Endothelial cell (in vitro differentiated cells): ENCODE results near the gene PIK3CA. TPM values are rescaled to one million over a fixed set of nuclear protein-coding genes. Genes with fewer than 3 reads are reported as not detected.
"Not testable (repeated sequence)": the region's sequence is repeated elsewhere in the genome, so short reads cannot be mapped to it uniquely, and the experiment has no call there.

Source experiments
- DNase-seq: peaks from one replicate; pipeline ENCODE4 v3.0.0; 2021; ENCODE audit warnings: low spot score
- H3K27ac Mint-ChIP-seq: one replicate; pipeline ENCODE4 v1.8.0; 2021; ENCODE audit warnings: mixed read lengths, inconsistent platforms; ENCODE audit not compliant: unreplicated experiment
- H3K27me3 Mint-ChIP-seq: one replicate; pipeline ENCODE4 v1.8.0; 2021; ENCODE audit warnings: mild to moderate bottlenecking, moderate library complexity, mixed read lengths, inconsistent platforms; ENCODE audit not compliant: unreplicated experiment
- H3K36me3 Mint-ChIP-seq: one replicate; pipeline ENCODE4 v1.8.0; 2021; ENCODE audit warnings: mild to moderate bottlenecking, low read depth, mixed read lengths, inconsistent platforms; ENCODE audit not compliant: unreplicated experiment
- H3K4me1 Mint-ChIP-seq: one replicate; pipeline ENCODE4 v1.8.0; 2021; ENCODE audit warnings: mild to moderate bottlenecking, mixed read lengths, inconsistent platforms; ENCODE audit not compliant: unreplicated experiment
- H3K4me3 Mint-ChIP-seq: one replicate; pipeline ENCODE4 v1.8.0; 2021; ENCODE audit warnings: mild to moderate bottlenecking, mixed read lengths, inconsistent platforms; ENCODE audit not compliant: unreplicated experiment
- H3K9me3 Mint-ChIP-seq: one replicate; pipeline ENCODE4 v1.8.0; 2021; ENCODE audit warnings: mixed read lengths, inconsistent platforms; ENCODE audit not compliant: unreplicated experiment
- total RNA-seq: library from RNA; stranded (reverse); fragmentation: NEBNext Ultra II Directional; extraction: Animal tissue kit (Norgen Biotek cat#: 25700); gene quantifications from one replicate; pipeline ENCODE4 v1.2.1, GENCODE V29; 2021; ENCODE audit not compliant: unreplicated experiment
- TF ChIP-seq, protein P1 (sequence below): fragments of 200-600 bp; sonication (generic); IDR thresholded peaks from one replicate; pipeline ENCODE4 v1.5.0; 2021; ENCODE audit warnings: antibody characterized with exemption; ENCODE audit not compliant: unreplicated experiment

The PIK3CA gene
- total RNA-seq, 1 donor from 2014 or later: 26.7 TPM

GRCh38 chr3:179108086-179108485 is 40.1 kb upstream of the PIK3CA start:
- no peak overlapping the region for H3K27ac Mint-ChIP-seq

DNA sequence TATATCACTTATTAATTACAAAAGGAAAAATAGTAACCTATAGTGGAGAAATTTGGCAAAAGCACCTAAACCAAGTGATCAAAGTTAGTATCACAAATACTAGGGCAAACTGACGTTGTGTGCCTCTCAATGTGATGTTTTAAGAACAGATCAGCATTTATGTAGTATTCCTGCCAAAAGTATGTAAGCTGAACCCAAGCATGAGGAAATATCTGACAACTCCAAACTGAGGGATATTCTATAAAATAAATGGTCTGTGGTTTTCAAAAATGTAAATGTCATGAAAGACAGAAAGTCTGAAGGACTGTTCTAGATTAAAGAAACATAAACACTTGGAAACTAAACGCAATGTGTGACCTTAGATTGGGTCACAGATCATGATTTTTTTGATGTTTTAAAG is 34.3 kb upstream of the PIK3CA start:
- no peak for DNase-seq
- no peak overlapping the region for H3K4me3 Mint-ChIP-seq
- H3K9me3 Mint-ChIP-seq: peaks cover 1% of the 10 kb centered on the region
- H3K36me3 Mint-ChIP-seq: peaks cover 1% of the 10 kb centered on the region
- H3K27ac Mint-ChIP-seq: no peak overlapping the region
- no peaks in the 10 kb centered on the region for H3K27me3 Mint-ChIP-seq
- H3K4me1 Mint-ChIP-seq: no peaks in the 10 kb centered on the region
- TF ChIP-seq, protein P1, sequence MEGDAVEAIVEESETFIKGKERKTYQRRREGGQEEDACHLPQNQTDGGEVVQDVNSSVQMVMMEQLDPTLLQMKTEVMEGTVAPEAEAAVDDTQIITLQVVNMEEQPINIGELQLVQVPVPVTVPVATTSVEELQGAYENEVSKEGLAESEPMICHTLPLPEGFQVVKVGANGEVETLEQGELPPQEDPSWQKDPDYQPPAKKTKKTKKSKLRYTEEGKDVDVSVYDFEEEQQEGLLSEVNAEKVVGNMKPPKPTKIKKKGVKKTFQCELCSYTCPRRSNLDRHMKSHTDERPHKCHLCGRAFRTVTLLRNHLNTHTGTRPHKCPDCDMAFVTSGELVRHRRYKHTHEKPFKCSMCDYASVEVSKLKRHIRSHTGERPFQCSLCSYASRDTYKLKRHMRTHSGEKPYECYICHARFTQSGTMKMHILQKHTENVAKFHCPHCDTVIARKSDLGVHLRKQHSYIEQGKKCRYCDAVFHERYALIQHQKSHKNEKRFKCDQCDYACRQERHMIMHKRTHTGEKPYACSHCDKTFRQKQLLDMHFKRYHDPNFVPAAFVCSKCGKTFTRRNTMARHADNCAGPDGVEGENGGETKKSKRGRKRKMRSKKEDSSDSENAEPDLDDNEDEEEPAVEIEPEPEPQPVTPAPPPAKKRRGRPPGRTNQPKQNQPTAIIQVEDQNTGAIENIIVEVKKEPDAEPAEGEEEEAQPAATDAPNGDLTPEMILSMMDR: no peak

More at GRCh38 chr3:179108086-179108485, 40.1 kb upstream of the PIK3CA start:
- H3K4me1 Mint-ChIP-seq: no peaks in the 10 kb centered on the region
- no peaks in the 10 kb centered on the region for H3K36me3 Mint-ChIP-seq
- H3K27me3 Mint-ChIP-seq: no peaks in the 10 kb centered on the region
- DNase-seq: no peak
- TF ChIP-seq, protein P1: no peak
- no peaks in the 10 kb centered on the region for H3K9me3 Mint-ChIP-seq
- no peak overlapping the region for H3K4me3 Mint-ChIP-seq

DNA sequence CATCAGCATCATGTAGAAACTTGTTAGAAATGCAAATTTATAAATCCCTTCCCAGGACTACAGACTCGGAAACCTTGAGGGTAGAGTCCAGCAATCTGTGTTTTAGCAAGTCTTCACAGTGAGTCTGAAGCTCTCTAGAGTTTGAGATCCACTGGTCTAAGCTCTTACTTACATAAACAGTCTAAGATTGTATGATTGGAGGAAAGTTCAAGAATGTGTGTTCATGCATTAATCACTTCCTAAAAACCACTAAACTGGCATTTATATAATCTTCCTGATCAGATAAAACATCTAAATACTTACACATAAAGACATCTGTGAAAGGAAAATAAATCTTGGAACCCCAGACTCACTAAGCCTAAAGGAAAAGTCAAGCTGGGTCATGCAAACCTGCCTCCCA is 32.7 kb upstream of the PIK3CA start:
- not testable (repeated sequence) for H3K27me3 Mint-ChIP-seq, H3K9me3 Mint-ChIP-seq, H3K27ac Mint-ChIP-seq, DNase-seq, H3K4me1 Mint-ChIP-seq, H3K4me3 Mint-ChIP-seq, H3K36me3 Mint-ChIP-seq

- DNase-seq: no peak
- Mint-ChIP-seq H3K4me1 (peaks cover 3% of the 10 kb centered on the region), H3K36me3 (peaks cover 6% of the 10 kb centered on the region), H3K4me3 (no peak overlapping the region), H3K27ac (no peak overlapping the region), H3K27me3 (peaks cover 2% of the 10 kb centered on the region), H3K9me3 (peaks cover 6% of the 10 kb centered on the region)
- TF ChIP-seq, protein P1: no peak
Observed at GRCh38 chr3:179116816-179117215, 31.3 kb upstream of the PIK3CA start.

DNA sequence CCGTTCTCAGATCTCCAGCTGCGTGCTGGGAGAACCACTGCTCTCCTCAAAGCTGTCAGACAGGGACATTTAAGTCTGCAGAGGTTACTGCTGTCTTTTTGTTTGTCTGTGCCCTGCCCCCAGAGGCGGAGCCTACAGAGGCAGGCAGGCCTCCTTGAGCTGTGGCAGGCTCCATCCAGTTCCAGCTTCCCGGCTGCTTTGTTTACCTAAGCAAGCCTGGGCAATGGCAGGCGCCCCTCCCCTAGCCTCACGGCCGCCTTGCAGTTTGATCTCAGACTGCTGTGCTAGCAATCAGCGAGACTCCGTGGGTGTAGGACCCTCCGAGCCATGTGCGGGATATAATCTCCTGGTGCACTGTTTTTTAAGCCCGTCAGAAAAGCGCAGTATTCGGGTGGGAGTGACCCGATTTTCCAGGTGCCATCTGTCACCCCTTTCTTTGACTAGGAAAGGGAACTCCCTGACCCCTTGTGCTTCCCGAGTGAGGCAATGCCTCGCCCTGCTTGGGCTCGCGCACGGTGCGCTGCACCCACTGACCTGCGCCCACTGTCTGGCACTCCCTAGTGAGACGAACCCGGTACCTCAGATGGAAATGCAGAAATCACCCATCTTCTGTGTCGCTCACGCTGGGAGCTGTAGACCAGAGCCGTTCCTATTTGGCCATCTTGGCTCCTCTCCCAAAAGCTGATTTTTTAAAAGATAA is 15.8 kb upstream of the PIK3CA start:
- not testable (repeated sequence) for H3K9me3 Mint-ChIP-seq, H3K36me3 Mint-ChIP-seq, H3K27me3 Mint-ChIP-seq, H3K4me3 Mint-ChIP-seq, H3K27ac Mint-ChIP-seq, DNase-seq, H3K4me1 Mint-ChIP-seq

DNA sequence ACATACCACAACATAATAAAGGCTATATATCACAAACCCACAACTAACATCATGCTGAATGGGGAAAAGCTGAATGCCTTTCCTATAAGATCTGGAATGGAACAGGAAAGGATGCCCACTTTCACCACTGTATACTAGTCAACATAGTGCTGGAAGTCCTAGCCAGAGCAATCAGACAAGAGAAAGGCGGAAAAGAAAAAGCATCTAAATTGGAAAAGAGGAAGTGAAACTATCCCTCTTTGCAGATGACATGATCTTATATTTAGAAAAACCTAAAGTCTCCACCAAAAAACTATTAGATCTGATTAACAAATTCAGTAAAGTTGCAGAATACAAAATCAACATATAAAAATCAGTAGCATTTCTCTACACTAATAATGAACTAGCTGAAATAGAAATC is 14.6 kb upstream of the PIK3CA start:
- H3K4me3 Mint-ChIP-seq: no peak overlapping the region
- H3K27me3 Mint-ChIP-seq: no peaks in the 10 kb centered on the region
- no peaks in the 10 kb centered on the region for H3K9me3 Mint-ChIP-seq
- H3K4me1 Mint-ChIP-seq: no peaks in the 10 kb centered on the region
- H3K36me3 Mint-ChIP-seq: no peaks in the 10 kb centered on the region
- TF ChIP-seq, protein P1: no peak
- no peak for DNase-seq
- no peak overlapping the region for H3K27ac Mint-ChIP-seq
